Muscle layer of duodenum (tissue), 2 donors: ENCODE results near the gene AMPD3.

Source experiments
- H3K27ac ChIP-seq: one replicate; pipeline ENCODE4 v1.7.0; 2013; ENCODE audit warnings: mild to moderate bottlenecking, low read length
- H3K27me3 ChIP-seq: one replicate; pipeline ENCODE4 v1.7.0; 2013; ENCODE audit warnings: low read depth, mild to moderate bottlenecking, control low read depth, low read length
- H3K36me3 ChIP-seq, 2 donors: one replicate each; pipeline ENCODE4 v1.7.0; 2013; ENCODE audit warnings: low read length in 2 of 2, control low read depth in 1 of 2, mild to moderate bottlenecking in 1 of 2; ENCODE audit not compliant: insufficient read depth in 2 of 2, control insufficient read depth in 1 of 2
- H3K4me1 ChIP-seq, 2 donors: one replicate each; pipeline ENCODE4 v1.7.0; 2013; ENCODE audit warnings: low read length in 2 of 2, mild to moderate bottlenecking in 2 of 2, control low read depth in 1 of 2, moderate library complexity in 1 of 2; ENCODE audit not compliant: insufficient read depth in 2 of 2, control insufficient read depth in 1 of 2
- H3K4me3 ChIP-seq, 2 donors: one replicate each; pipeline ENCODE4 v1.7.0; 2013; ENCODE audit warnings: low read length in 2 of 2, low read depth in 1 of 2, mild to moderate bottlenecking in 1 of 2
- H3K9me3 ChIP-seq, 2 donors: one replicate each; pipeline ENCODE4 v1.7.0; 2013; ENCODE audit warnings: low read length in 2 of 2, control low read depth in 1 of 2, mild to moderate bottlenecking in 1 of 2; ENCODE audit not compliant: control insufficient read depth in 1 of 2
- donor health status: healthy.

The AMPD3 gene

DNA sequence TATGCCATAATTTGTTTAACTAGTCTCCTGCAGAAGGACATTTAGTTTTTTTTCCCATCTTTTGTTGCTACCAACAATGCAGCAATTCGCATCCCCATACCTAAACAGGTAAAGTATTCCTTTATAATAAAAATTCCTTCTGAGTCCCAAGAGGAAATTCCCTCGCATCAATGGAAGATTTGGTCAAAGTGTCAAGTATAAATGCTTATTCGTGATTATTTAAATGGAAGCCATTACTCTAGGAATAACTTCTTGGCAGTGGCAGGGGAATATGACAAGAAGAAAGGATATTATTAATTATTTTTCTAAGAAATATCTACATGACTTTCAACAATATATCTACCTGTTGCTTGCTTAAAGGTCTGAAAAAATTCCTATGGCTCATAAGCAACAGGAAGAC, 60.4 kb downstream of the AMPD3 start:
- Histone ChIP-seq H3K4me3 (no peak overlapping the region), H3K27ac (no peak overlapping the region), H3K4me1 (no peaks in the 10 kb centered on the region), H3K27me3 (no peaks in the 10 kb centered on the region), H3K36me3 (peaks cover 9 to 15% of the 10 kb centered on the region in 2 donors), H3K9me3 (no peaks in the 10 kb centered on the region)

DNA sequence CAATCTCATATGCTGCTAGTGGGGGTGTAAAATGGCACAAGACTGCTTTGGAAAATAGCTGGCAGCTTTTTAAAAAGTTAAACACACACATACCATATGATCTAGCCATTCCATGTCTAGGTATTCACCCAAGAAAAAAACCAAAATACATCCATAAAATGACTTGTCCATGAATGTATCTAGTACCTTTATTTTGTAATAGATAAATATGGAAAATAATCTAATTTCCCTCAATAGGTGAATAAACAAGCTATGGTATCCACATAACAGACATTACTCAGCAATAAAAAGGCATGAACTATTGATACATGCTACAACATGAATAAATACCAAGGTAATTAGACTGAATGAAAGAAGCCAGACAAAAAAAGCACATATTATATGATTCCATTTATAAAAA, 63.1 kb downstream of the AMPD3 start:
- Histone ChIP-seq H3K27ac (no peak overlapping the region), H3K9me3 (no peaks in the 10 kb centered on the region), H3K27me3 (no peaks in the 10 kb centered on the region), H3K4me3 (no peak overlapping the region), H3K36me3 (peaks cover 19 to 23% of the 10 kb centered on the region in 2 donors), H3K4me1 (no peaks in the 10 kb centered on the region)

DNA sequence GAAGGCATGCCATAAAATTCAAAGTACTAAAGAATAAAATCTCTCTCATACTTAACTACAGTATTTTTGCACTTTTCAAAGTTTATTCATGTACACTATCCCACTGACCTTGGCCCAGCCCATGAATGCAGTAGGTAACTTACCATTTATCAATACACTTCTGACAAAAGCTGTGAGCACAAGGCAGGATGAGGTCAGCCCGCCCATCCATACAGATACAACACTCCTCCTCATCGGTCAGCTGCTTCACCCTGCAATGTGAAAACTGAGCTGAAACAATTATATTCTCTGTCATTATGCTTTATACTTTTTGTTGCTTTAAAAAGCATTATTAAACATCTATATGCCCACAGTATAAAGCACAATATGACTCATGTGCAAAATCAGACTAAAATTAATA, 63.8 kb downstream of the AMPD3 start:
- Histone ChIP-seq H3K4me1 (no peaks in the 10 kb centered on the region), H3K36me3 (peaks cover 20 to 23% of the 10 kb centered on the region in 2 donors), H3K27me3 (no peaks in the 10 kb centered on the region), H3K9me3 (no peaks in the 10 kb centered on the region), H3K4me3 (no peak overlapping the region), H3K27ac (no peak overlapping the region)

DNA sequence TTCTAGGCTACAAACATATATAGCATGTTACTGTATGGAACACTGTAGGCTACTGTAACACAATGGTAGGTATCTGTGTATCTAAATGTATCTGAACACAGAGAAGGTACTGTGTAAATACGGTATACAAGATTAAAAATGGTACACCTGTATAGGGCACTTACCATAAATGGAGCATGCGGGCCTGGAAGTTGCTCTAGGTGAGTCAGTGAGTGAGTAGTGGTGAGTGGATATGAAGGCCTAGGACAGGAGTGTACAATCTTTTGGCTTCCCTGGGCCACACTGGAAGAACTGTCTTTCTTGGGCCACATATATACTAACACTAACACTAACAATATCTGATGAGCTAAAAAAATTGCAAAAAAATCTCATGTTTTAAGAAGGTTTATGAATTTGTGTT, 64.6 kb downstream of the AMPD3 start:
- no peak overlapping the region for H3K27ac ChIP-seq
- no peak overlapping the region for H3K4me3 ChIP-seq
- no peaks in the 10 kb centered on the region for H3K9me3 ChIP-seq
- no peaks in the 10 kb centered on the region for H3K4me1 ChIP-seq
- peaks cover 23 to 28% of the 10 kb centered on the region in 2 donors for H3K36me3 ChIP-seq
- no peaks in the 10 kb centered on the region for H3K27me3 ChIP-seq

DNA sequence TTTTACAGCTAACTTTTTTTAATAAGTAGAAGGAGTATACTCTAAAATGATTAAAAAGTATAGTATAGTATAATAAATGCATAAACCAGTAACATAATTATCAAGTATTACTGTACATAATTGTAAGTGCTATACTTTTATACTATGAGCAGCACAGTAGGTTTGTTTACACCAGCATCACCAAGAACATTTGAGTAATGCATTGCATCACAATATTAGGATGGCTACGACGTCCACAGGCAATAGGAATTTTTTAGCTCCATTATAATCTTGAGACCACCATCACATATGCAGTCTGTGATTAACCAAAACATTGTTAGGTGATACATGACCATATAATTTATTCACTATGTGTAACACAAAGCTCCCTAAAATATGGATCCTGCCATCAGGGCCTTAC, 65.5 kb downstream of the AMPD3 start:
- H3K27me3 ChIP-seq = no peaks in the 10 kb centered on the region
- H3K36me3 ChIP-seq = peaks cover 27 to 32% of the 10 kb centered on the region in 2 donors
- no peak overlapping the region for H3K4me3 ChIP-seq
- no peaks in the 10 kb centered on the region for H3K4me1 ChIP-seq
- no peaks in the 10 kb centered on the region for H3K9me3 ChIP-seq
- no peak overlapping the region for H3K27ac ChIP-seq

DNA sequence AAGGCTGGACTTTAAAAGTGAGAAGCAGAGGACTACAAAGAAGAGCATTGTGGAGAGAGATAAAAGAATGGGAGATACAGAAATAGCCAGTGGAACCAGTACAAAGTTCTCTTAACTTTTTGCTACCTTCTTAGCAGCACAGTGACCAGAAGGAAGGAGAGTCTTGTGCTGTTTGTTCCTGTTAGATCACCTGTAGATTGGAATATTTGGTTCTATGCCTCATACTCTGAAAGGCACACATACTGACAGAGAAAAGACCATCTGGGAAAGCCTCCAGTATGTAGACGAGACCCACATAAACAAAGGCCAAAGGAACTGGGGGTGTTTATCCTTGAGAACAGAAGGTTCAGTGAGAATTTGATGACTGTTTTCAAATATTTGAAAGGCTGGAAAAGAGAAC, 67.2 kb downstream of the AMPD3 start:
- H3K4me3 ChIP-seq = no peak overlapping the region
- H3K27me3 ChIP-seq = no peaks in the 10 kb centered on the region
- peaks cover 27 to 40% of the 10 kb centered on the region in 2 donors for H3K36me3 ChIP-seq
- no peak overlapping the region for H3K27ac ChIP-seq
- H3K4me1 ChIP-seq = no peaks in the 10 kb centered on the region
- H3K9me3 ChIP-seq = no peaks in the 10 kb centered on the region

DNA sequence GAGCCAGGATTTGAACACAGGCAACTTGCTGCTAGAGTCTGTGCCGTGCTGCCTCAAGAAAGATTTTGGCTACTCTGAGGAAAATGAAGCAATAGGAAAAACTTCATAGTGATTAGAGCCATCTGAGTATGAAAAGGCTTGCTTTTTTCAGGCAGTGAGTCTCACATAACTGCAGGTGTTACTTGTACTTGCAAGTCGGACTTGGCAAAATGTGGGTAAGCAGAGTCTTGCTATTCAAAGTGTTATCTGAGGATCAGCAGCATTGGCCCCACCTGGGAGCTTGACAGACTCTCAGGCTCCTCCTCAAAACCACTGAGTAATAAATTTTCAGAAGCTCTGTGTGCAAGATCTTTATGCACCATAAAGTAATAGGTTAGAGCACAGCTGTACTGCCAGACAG, 67.9 kb downstream of the AMPD3 start:
- Histone ChIP-seq H3K27ac (no peak overlapping the region), H3K36me3 (peaks cover 27 to 44% of the 10 kb centered on the region in 2 donors), H3K27me3 (no peaks in the 10 kb centered on the region), H3K9me3 (no peaks in the 10 kb centered on the region), H3K4me3 (no peak overlapping the region), H3K4me1 (no peaks in the 10 kb centered on the region)

DNA sequence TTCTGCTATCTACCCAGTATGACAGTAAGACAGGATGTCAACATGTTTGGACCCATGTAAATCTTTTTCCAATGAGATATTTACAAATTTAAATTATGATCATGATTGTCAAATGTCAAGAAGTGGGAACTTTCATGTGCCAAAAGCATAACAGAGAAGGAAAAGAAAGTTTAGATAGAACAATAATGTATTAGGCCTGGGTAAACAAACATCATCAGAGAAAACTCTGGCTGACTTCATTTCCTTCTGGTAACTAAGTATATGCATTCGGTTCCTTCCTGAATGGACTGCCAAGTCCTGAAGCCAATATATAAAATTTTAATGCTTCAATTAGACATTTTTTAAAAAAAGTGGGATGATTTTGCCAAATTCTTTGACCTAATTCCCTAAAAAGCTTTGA, 69.4 kb downstream of the AMPD3 start:
- no peak overlapping the region for H3K27ac ChIP-seq
- H3K4me3 ChIP-seq = no peak overlapping the region
- peaks cover 32 to 44% of the 10 kb centered on the region in 2 donors for H3K36me3 ChIP-seq

DNA sequence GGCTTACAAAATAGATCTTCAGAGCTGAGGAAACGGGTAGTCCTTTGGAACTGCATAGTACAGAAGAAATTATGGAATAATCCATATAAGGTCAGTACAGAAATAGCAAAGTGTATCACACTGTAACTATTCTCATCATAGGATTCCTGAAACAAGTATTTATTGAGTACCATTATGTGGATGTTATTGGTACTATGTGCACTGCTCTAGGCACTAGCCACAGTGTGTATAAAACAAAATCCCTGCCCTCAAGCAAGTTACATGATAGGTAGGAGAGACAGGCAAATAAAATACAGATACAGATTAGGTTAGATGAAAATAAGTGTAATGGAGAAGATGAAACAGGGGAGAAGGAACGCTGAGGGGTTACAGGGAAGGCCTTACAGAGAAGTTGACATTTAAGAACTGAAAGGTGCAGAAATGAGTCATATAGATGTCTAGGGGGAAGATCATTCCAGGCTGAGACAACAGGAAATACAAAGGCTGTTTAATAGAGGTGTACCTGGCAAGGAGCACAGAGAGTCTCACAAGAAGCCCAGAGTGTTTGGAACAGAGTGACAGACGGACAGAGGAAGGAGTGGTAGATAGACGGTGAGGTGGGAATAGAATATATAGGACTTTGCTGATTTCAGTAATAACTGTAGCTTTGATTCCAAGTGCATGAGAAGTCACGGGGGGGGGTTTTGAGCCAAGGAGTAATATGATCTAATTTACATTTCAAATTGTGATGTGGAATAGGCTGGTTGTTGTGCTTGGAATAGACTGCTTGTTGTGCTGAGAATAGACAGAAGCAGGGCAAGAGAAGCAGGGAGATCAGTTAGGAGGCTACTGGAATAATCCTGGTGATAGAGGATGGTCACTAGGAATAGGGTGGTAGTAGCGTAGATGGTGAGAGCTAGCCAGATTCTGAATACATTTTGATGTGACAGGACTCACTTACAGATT, 72.2 kb downstream of the AMPD3 start:
- no peak overlapping the region for H3K27ac ChIP-seq

More for the DNA sequence above, 69.4 kb downstream of the AMPD3 start:
- no peaks in the 10 kb centered on the region for H3K27me3 ChIP-seq
- no peaks in the 10 kb centered on the region for H3K9me3 ChIP-seq
- no peaks in the 10 kb centered on the region for H3K4me1 ChIP-seq

DNA sequence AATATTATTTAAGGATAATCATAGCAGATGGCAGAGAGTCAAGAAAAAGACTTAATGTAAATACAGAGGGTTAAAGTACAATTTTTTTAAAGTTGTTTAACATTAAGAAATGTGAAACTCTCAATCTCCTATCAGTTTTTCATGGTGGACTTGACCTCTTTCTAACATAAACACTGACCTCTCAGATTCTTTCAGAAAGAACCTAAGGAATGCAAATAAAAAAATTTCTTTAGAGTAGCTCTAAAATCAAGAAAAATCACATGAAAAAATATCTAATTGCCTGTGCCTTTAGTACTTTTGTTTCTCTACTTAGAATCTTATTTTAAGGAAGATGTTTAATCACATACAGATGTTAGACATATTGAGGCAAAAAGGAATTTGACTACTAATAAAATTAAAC, 73.1 kb downstream of the AMPD3 start:
- peaks cover 25 to 47% of the 10 kb centered on the region in 2 donors for H3K36me3 ChIP-seq
- no peak overlapping the region for H3K27ac ChIP-seq

More for the DNA sequence above, 72.2 kb downstream of the AMPD3 start:
- Histone ChIP-seq H3K4me3 (no peak overlapping the region), H3K27me3 (no peaks in the 10 kb centered on the region), H3K9me3 (no peaks in the 10 kb centered on the region), H3K36me3 (peaks cover 27 to 41% of the 10 kb centered on the region in 2 donors), H3K4me1 (no peaks in the 10 kb centered on the region)

DNA sequence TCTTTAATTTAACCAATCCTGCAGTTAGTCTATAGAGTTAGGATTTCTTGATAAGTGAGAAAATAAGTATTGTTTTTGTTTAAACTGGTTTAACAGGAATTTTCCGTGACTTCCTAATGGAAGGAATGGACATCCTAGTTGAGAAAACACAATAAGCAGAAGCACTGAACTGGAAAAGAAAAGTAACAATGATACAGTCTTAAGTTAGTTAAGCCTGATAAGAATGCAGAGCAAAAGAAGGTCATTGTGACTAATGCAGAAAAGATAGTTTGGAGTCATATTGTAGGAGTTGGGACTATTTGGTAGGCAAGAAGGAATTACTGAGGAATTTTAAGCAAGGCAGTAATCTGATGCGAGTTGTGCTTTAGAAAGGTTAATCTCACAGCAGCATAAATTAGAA, 74.2 kb downstream of the AMPD3 start:
- H3K27me3 ChIP-seq = no peaks in the 10 kb centered on the region
- H3K36me3 ChIP-seq = peaks cover 30 to 52% of the 10 kb centered on the region in 2 donors
- H3K4me1 ChIP-seq = no peaks in the 10 kb centered on the region
- no peak overlapping the region for H3K27ac ChIP-seq
- H3K4me3 ChIP-seq = no peak overlapping the region
- no peaks in the 10 kb centered on the region for H3K9me3 ChIP-seq

More for the DNA sequence above, 73.1 kb downstream of the AMPD3 start:
- H3K27me3 ChIP-seq = no peaks in the 10 kb centered on the region
- no peaks in the 10 kb centered on the region for H3K9me3 ChIP-seq
- no peaks in the 10 kb centered on the region for H3K4me1 ChIP-seq
- H3K4me3 ChIP-seq = no peak overlapping the region
